Vagina (tissue), 2 donors: ENCODE data around the gene LRRC18. TPM values are rescaled to one million over a fixed set of nuclear protein-coding genes. Genes with fewer than 3 reads are reported as not detected.

Experiments
- DNase-seq, 2 donors: peaks; one replicate each; pipeline ENCODE4 v3.0.0-alpha.2; 2017; ENCODE audit errors: extremely low spot score in 2 of 2
- H3K27ac ChIP-seq: fragments of 200-600 bp; sonication (generic); one replicate; pipeline ENCODE4 v1.5.1; 2019
- H3K27me3 ChIP-seq: fragments of 200-600 bp; sonication (generic); one replicate; pipeline ENCODE4 v1.5.1; 2019
- H3K36me3 ChIP-seq, 2 donors: fragments of 200-600 bp; sonication (generic); one replicate each; pipeline ENCODE4 v1.5.1; 2017 to 2019
- H3K4me1 ChIP-seq: fragments of 200-600 bp; sonication (generic); one replicate; pipeline ENCODE4 v1.5.1; 2019
- H3K4me3 ChIP-seq, 2 donors: fragments of 200-600 bp; sonication (generic); 1 replicate in 1 of 2; 2 replicates in 1 of 2; pipeline ENCODE4 v1.5.1; 2016 to 2019
- H3K9me3 ChIP-seq: fragments of 200-600 bp; sonication (generic); one replicate; pipeline ENCODE4 v1.5.1; 2019
- POLR2A ChIP-seq, 2 donors: fragments of 450-650 bp; IDR thresholded peaks; one replicate each; pipeline ENCODE4 v1.6.1; 2017; ENCODE audit warnings: antibody characterized with exemption in 2 of 2, mild to moderate bottlenecking in 2 of 2, moderate library complexity in 2 of 2
- POLR2AphosphoS5 ChIP-seq, 2 donors: sonication (generic); formaldehyde crosslinking; IDR thresholded peaks; one replicate each; pipeline ENCODE4 v1.9.0; 2017; ENCODE audit warnings: antibody characterized with exemption in 2 of 2, mild to moderate bottlenecking in 2 of 2, low read depth in 1 of 2; ENCODE audit not compliant: insufficient read depth in 1 of 2
- intact Hi-C: fragments of 100-400 bp; cut with DNase I; formaldehyde crosslinking; loops from one replicate; pipeline ENCODE4 v1.15.1; 2023
- microRNA-seq: library from miRNA; unstranded; fragments of <30 nt; microRNA quantifications from one replicate; pipeline ENCODE4, GENCODE V29; 2017; ENCODE audit warnings: borderline number of aligned reads, borderline replicate concordance
- small RNA-seq: library from RNA; depleted of rRNA; stranded (forward); fragments of <200 nt; gene quantifications from one replicate; pipeline ENCODE3, GENCODE V24; 2016
- total RNA-seq: library from RNA; depleted of rRNA; stranded (reverse); fragments of >200 nt; gene quantifications from one replicate; pipeline ENCODE4 v1.2.3, GENCODE V29; 2016
- TF ChIP-seq, protein P1 (sequence below), 3 experiments: fragments of 450-650 bp in 2 of 3; fragments of 200-600 bp in 1 of 3; sonication (generic) in 1 of 3; IDR thresholded peaks; one replicate each; pipeline ENCODE4 v1.5.1; 2017 to 2019; ENCODE audit warnings: antibody characterized with exemption in 3 of 3, mild to moderate bottlenecking in 2 of 3, moderate library complexity in 2 of 3

LRRC18 gene
- total RNA-seq, 1 donor from 2014 or later = not detected

DNA sequence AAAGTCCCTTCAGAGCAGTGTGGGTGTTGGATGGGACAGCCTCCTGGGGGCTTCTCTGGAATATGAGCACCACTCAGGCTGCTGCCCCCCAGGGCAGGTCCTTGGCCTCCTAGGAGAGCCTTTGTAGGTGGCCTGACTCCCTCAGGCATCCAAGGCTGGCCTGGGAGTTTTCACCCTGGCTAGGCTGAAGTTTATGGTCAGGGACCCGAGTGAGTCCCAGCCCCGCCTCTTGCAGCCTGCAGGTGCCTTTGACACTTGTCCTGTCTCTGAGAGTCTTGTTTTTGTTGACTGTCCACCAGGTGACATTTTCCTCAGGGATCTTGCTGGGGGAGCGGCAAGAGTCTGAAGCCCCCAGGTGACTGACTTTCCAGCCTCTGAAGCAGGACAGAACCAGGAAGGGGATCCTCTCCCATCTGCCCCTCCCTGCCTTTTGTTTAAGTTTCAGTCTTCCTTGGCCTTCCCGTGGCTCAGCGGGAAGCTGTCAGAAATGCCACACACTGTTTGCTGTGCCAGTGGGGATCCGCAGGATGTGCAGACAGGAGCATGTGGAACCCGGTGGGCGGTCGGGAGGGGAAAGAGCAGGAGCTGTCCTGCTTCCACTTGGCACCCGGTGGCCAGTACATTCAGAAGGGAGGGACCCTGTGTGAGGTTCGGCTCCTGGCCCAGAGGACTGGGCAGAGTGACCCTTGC is 59.5 kb downstream of the LRRC18 start:
- no peak for DNase-seq
- Histone ChIP-seq H3K4me1 (no peaks in the 10 kb centered on the region), H3K36me3 (no peaks in the 10 kb centered on the region), H3K4me3 (no peak overlapping the region), H3K27ac (no peak overlapping the region), H3K27me3 (no peaks in the 10 kb centered on the region), H3K9me3 (no peaks in the 10 kb centered on the region)
- TF ChIP-seq POLR2A (IDR thresholded peaks at IDR 0.05) (no peak), POLR2AphosphoS5 (IDR thresholded peaks at IDR 0.05; ENCODE audit: insufficient read depth in 1 of 2, low read depth in 1 of 2) (no peak)
- TF ChIP-seq, protein P1, sequence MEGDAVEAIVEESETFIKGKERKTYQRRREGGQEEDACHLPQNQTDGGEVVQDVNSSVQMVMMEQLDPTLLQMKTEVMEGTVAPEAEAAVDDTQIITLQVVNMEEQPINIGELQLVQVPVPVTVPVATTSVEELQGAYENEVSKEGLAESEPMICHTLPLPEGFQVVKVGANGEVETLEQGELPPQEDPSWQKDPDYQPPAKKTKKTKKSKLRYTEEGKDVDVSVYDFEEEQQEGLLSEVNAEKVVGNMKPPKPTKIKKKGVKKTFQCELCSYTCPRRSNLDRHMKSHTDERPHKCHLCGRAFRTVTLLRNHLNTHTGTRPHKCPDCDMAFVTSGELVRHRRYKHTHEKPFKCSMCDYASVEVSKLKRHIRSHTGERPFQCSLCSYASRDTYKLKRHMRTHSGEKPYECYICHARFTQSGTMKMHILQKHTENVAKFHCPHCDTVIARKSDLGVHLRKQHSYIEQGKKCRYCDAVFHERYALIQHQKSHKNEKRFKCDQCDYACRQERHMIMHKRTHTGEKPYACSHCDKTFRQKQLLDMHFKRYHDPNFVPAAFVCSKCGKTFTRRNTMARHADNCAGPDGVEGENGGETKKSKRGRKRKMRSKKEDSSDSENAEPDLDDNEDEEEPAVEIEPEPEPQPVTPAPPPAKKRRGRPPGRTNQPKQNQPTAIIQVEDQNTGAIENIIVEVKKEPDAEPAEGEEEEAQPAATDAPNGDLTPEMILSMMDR (IDR thresholded peaks at IDR 0.05) = no peak
- intact Hi-C loops = no loop called here

DNA sequence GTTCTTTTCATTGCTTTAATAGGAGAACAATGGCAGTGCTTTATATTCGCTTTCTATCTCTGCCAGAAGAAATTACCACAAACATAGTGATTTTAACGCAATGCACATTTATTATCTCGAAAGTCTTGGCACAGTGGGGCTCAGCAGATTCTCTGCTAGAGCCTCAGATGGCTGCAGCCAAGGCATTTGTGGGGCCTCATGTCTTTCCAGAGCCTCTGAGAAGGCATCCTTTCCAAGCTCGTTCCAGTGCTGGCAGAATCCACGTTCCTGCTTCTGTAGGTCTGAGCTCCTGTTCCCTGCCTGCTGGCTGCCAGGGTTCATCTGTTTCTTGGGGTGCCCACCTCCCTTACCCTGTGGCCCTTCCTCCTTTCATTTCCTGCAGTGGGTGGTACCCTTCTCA is 60.2 kb downstream of the LRRC18 start:
- H3K9me3 ChIP-seq = no peaks in the 10 kb centered on the region

DNA sequence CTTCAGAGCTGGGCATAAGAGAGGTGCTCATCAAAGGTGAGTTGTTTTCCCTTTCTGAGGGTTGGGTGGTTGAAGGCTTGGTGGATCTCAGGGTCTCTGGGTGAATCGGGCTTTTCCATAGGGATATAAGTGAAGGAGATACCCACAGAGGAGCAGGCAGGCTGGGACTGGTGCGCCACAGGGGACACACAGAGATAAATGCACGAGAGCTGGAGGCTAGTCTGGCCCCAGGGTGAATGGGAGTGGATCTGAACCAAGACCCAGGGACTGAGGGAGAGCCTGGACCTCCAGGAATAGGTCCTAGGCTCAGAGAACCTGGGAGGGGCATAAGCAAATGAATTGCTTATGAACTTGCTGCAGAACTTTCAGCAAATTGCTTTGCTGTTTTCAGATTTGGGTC is 61.5 kb downstream of the LRRC18 start:
- H3K9me3 ChIP-seq = no peaks in the 10 kb centered on the region
- H3K4me1 ChIP-seq = no peaks in the 10 kb centered on the region
- intact Hi-C loops = no loop called here
- DNase-seq = no peak
- H3K36me3 ChIP-seq = no peaks in the 10 kb centered on the region
- H3K4me3 ChIP-seq = no peak overlapping the region
- no peaks in the 10 kb centered on the region for H3K27me3 ChIP-seq
- no peak overlapping the region for H3K27ac ChIP-seq
- TF ChIP-seq, protein P1 (IDR thresholded peaks at IDR 0.05) = no peak
- no peak for TF ChIP-seq POLR2AphosphoS5 (IDR thresholded peaks at IDR 0.05; ENCODE audit: insufficient read depth in 1 of 2, low read depth in 1 of 2)
- TF ChIP-seq POLR2A (IDR thresholded peaks at IDR 0.05) = no peak

More for the DNA sequence above, 60.2 kb downstream of the LRRC18 start:
- DNase-seq = no peak
- intact Hi-C loops = no loop called here
- no peaks in the 10 kb centered on the region for H3K27me3 ChIP-seq
- H3K4me3 ChIP-seq = no peak overlapping the region
- H3K27ac ChIP-seq = no peak overlapping the region
- no peaks in the 10 kb centered on the region for H3K36me3 ChIP-seq
- no peaks in the 10 kb centered on the region for H3K4me1 ChIP-seq
- TF ChIP-seq POLR2AphosphoS5 (IDR thresholded peaks at IDR 0.05; ENCODE audit: insufficient read depth in 1 of 2, low read depth in 1 of 2) (no peak), POLR2A (IDR thresholded peaks at IDR 0.05) (no peak)
- TF ChIP-seq, protein P1 (IDR thresholded peaks at IDR 0.05) = no peak

DNA sequence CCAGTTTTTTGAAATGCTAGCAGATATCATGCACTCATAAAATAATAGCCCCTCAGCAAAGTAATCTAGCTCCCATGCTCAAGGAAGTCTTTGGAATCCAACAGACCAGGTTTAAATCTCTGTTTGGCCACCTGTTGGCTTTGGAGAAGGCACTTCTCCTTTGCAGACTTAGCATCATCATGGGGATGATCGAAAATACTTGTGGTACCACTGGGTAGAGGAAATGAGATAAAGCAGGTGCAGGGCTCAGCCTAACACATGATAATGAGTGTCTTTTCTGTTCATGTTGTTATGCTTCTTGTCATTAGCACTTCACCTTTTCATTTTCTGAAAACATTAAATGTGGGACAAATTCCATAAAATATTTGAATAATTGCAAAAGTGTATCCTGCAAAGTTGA is 67.4 kb downstream of the LRRC18 start:
- no peak for DNase-seq
- H3K36me3 ChIP-seq = no peaks in the 10 kb centered on the region
- TF ChIP-seq, protein P1 (IDR thresholded peaks at IDR 0.05) = no peak
- no peak for TF ChIP-seq POLR2AphosphoS5 (IDR thresholded peaks at IDR 0.05; ENCODE audit: insufficient read depth in 1 of 2, low read depth in 1 of 2)
- TF ChIP-seq POLR2A (IDR thresholded peaks at IDR 0.05) = no peak
- intact Hi-C loops = no loop called here
- H3K4me1 ChIP-seq = no peaks in the 10 kb centered on the region
- H3K9me3 ChIP-seq = no peaks in the 10 kb centered on the region
- H3K4me3 ChIP-seq = no peak overlapping the region
- no peaks in the 10 kb centered on the region for H3K27me3 ChIP-seq
- H3K27ac ChIP-seq = no peak overlapping the region

Small RNA genes within 50 kb of the gene (microRNA-seq; reads per million reads assigned to microRNA genes)
- not detected for gene MIR4294

Small RNA genes within 50 kb of the gene (small RNA-seq; reads per million reads assigned to genes)
- not detected for gene MIR4294

Other genes with a start within 250 kb of the LRRC18 start
- 14.0 TPM for gene VSTM4, start 175.7 kb upstream of the LRRC18 start, total RNA-seq
- gene FAM170B, start 194.2 kb upstream of the LRRC18 start, total RNA-seq = not detected
- 17.9 TPM for gene TMEM273, start 248.6 kb upstream of the LRRC18 start, total RNA-seq